HG02970 (cell line): ENCODE measurements around the gene LYRM4.

Experiments used
- ATAC-seq: cut with Tn5 transposase; IDR thresholded peaks from one replicate; pipeline ENCODE4 v1.9.1; 2021; ENCODE audit warnings: mild to moderate bottlenecking, moderate library complexity, moderate number of reproducible peaks; ENCODE audit not compliant: unreplicated experiment, low FRiP score

LYRM4 gene

GRCh38 chr6:5282191-5282623, 21.5 kb upstream of the LYRM4 start:
- no peak for ATAC-seq

DNA sequence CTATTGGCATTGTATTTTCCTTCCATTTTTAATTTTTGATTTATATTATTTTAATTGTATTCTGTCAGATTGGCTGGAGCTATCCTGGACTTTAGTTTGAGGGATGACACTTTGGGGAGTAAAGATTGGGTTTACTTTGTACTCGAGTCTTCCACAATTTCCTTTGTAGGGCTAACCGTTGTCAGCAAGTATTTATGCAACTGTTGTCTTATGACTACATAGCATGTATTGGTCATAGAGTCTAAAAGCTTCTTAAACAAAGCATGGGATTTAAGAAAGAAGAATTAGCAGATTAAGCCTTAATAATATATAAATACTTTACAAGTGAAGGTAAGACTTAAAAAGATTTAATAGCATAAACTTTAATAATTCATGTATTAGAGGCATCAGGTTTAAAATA, 20.2 kb upstream of the LYRM4 start:
- ATAC-seq, result no peak

DNA sequence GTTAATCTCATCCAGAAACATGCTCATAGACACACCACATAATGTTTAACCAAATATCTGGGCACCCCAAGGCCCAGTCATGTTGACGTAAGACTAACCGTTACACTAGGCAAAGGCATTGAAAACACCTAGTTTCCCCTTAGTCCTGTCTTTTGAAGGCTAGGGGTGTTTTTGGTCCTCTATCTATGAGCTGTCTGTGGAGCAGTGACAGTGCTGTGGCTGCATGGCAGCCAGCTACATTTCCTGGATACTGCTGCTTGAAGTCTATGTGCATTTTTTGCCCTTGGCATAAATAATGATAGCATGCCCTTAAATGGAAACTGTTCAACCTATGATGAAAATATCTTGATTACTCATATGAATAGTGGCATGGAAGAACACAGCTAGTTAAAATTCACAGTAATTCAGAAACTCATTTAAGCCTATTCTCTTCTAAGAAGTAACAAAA, 19.2 kb upstream of the LYRM4 start:
- ATAC-seq, result no peak

GRCh38 chr6:5278565-5279120, 17.9 kb upstream of the LYRM4 start:
- no peak for ATAC-seq

DNA sequence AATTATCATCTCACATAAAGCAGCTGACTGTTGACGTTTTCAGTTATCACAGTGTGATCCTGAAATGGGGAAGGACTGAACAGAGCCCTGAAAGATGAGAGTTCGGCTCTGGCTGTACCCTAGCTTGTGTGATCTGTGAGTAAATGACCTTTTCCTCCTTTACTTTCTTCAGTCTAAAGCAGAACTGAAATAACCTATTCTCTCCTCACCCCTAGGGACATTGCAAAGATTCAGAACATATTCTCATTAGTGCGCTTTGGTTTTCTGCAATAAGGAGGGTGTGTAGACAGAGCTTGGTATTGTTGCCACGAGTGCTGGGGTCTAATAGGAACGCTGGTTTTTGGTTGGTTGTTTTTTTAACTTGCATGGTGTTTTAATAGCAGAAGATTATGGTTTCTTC, 17.3 kb upstream of the LYRM4 start:
- ATAC-seq, result no peak

DNA sequence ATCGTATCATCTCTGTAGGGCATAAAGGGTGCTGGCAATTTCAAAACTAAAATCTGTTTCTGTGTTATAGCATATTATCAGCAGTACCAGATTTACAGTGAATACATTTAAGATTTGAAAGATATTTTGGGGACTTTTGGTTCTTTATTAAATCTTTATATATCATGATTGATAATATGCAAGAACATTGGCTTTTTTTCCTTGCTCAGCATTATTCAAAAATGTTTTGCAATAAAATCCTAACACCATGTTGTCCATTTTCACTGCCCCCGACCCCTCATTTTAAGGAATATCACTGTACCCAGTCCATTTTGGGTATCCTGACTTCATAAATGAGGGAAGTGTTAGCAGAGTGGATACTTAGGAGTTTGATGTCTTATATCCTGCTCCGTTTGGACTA, 16.8 kb upstream of the LYRM4 start:
- ATAC-seq, result no peak

- no peak for ATAC-seq
Measured at GRCh38 chr6:5276581-5276980, 15.8 kb upstream of the LYRM4 start.

DNA sequence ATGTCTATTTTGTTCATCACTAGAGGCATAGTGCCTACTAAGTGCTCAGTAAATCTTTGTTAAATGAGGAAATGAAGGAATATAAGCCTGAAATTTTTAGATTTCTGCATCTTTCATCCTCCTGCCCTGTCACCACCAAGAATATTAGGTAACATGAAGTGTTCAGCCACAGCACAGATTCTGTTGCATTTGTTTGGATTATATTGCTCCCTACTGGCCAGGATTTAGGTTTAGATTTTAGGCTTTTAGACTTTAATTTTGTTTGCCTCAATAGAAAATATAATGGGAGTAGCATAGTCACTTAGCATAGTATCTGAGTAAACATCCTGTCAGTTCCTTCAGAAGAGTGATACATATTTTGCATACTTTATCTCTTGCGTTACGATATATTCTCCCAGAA, 14.7 kb upstream of the LYRM4 start:
- no peak for ATAC-seq

DNA sequence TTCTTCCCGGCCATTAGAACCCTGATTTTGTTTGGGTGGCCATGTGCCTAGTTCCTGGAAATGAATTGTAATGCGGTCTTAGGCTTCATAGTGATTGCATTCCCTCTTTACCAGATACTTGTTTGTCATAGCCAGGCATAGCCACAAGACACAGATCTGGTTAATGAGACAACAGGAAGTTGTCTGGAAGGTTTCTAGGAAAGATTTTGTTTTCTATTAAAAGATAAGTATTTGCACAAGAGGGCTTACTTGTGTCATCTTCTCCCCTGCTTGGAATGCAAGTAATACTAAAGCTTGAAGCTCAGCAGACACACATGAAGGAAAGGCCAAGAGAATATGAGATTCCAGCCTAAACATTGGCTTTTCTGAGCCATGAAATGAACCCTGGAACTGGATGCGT, 13.5 kb upstream of the LYRM4 start:
- ATAC-seq, result no peak

DNA sequence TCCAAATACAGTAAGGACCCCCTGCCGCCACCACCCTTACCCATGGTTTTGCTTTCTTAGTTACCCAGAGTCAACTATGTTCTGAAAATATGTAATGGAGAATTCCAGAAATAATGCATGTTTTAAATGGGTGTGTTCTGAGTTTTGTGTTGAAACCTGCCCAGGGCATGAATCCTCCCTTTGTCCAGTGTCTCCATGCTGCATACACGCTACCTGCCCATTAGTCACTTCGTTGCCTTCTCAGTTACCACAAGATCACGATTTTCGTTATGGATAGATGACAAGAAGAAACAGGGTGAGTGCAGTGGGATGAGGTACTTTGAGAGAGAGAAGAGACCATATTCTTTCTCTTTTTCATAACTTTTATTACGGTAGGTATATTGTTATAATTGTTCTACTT, 11.2 kb upstream of the LYRM4 start:
- ATAC-seq, result no peak

DNA sequence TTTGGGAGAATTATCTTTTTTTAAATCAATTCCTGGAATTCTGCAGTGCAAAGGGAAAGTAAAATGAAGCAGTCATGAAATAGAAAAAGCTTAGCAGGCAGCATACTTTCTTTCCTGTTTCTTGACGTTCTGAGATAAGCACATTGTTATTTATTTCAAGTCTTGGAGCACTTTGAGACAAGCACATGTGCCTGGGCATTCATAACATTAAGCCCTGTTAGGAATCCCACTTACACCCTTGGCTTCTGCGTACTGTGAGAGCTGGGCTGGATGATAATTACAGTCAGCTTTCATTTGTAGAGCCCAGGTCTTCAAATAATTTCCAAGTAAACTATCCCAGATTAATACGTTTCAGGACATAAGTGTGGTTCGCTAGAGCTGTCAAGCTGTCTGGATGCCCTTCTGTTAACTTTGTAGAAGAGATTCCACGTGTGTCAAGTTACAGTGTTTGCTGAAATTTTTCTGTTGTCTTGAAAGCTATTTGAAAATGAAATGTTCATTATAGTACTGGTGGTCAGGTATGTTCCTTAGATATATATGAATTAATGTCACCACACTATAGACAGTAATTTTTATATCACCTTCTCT, 9.4 kb upstream of the LYRM4 start:
- ATAC-seq, result no peak

DNA sequence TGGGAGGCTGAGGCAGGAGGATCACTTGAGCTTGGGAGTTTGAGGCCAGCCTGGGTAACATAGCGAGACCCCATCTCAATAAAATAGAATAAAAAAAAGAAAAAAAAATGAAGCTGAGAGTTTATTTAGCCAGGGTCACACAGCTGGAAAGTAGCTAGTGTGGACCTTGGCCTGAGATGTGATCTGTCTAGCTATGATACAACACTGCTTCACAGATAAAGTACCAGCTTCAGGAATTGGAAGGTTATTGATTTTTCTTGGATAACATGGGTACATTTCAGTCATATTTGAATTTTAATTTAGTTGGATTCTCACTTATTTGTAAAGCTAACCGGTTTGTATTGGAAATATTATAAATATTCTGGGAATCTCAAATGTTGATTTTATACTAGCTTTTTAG, 5.7 kb upstream of the LYRM4 start:
- no peak for ATAC-seq

- ATAC-seq, result no peak
Measured at GRCh38 chr6:5261545-5262109, 877 bp upstream of the LYRM4 start.

- ATAC-seq, result peak; percentile 57
Measured at GRCh38 chr6:5260111-5260620, 584 bp downstream of the LYRM4 start.

DNA sequence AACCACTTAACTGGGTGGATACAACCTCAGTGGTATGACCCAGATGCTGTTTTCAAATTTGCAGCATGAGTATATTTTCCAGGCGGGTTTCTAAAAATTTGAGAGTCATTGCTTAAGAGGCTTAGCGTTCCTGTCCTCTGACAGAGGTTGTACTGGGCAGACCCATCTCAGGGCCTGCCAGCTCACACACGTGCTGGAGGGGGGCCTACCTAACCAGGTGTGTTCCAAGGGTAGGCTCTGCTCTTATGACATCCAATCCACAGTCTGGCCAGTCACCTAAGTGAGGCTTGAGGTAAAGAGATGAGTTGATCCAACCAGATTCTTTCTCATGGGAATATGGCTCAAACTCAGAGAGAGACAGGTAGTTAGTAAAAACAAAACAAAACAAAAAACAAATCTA, 1.3 kb downstream of the LYRM4 start:
- no peak for ATAC-seq

DNA sequence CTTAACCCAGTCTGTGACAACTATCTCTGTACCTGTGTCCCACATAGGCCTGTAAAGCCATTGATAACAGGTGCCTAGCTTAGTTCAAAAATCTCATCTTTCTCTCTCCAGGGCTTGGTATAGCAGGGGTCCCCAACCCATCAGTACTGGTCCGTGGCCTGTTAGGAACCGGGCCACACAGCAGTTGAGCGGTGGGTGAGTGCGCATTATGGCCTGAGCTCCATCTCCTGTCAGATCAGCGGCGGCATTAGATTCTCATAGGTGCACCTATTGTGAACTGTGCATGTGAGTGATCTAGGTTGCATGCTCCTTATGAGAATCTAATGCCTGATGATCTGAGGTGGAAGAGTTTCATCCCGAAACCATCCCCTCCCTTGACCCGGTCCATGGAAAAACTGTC, 3.4 kb downstream of the LYRM4 start:
- no peak for ATAC-seq

- no peak for ATAC-seq
Measured at GRCh38 chr6:5256952-5257351, 3.8 kb downstream of the LYRM4 start.

GRCh38 chr6:5250911-5251310, 9.8 kb downstream of the LYRM4 start:
- no peak for ATAC-seq

GRCh38 chr6:5250451-5250850, 10.3 kb downstream of the LYRM4 start:
- no peak for ATAC-seq

- ATAC-seq, result no peak
Measured at GRCh38 chr6:5249451-5250122, 11.2 kb downstream of the LYRM4 start.

GRCh38 chr6:5248302-5249098, 12.2 kb downstream of the LYRM4 start:
- ATAC-seq, result no peak
